Panc1 (cell line): ENCODE results near the gene TDRD7. TPM values are rescaled to one million over a fixed set of nuclear protein-coding genes. Genes with fewer than 3 reads are reported as not detected.

Experiments used
- ATAC-seq: fragments of 200-7000 bp; cut with Tn5 transposase; 2 replicates; pipeline ENCODE4 v1.9.1; 2020; ENCODE audit warnings: mild to moderate bottlenecking, moderate library complexity
- BruUV-seq: library from RNA; stranded (reverse); fragments of 400-500 nt; replicated peaks from 2 replicates; lab custom pipeline; 2021; lab: Mats Ljungman, UMichigan
- CTCF ChIA-PET: fragments of 300-600 bp; sonication (Branson Sonifier 250); formaldehyde crosslinking; loops from one replicate; lab custom pipeline; 2022; ENCODE audit warnings: antibody characterized with exemption; lab: Charles Lee
- POLR2A ChIA-PET: fragments of 300-600 bp; sonication (Branson Sonifier 250); formaldehyde crosslinking; loops from one replicate; lab custom pipeline; 2022; ENCODE audit warnings: antibody characterized with exemption; lab: Charles Lee
- DNase-seq: peaks from one replicate; pipeline ENCODE4 v3.0.0-alpha.2; 2010; ENCODE audit warnings: low read depth, low spot score
- H3K27ac ChIP-seq: 2 replicates; pipeline ENCODE4 v1.5.1; 2011; ENCODE audit warnings: mild to moderate bottlenecking, low read length, inconsistent platforms
- H3K27me3 ChIP-seq: fragments of 200-500 bp; sonication (Bioruptor generic); 2 replicates; pipeline ENCODE4 v1.6.0; 2014; ENCODE audit warnings: low read length, inconsistent platforms; ENCODE audit not compliant: control insufficient read depth, insufficient read depth
- H3K36me3 ChIP-seq: fragments of 200-500 bp; sonication (Bioruptor generic); 2 replicates; pipeline ENCODE4 v1.5.1; 2014; ENCODE audit warnings: inconsistent platforms, mild to moderate bottlenecking, low read length, moderate library complexity; ENCODE audit not compliant: control insufficient read depth, insufficient read depth
- H3K4me1 ChIP-seq: 2 replicates; pipeline ENCODE4 v1.5.1; 2011; ENCODE audit warnings: inconsistent platforms, mild to moderate bottlenecking, low read length, moderate library complexity; ENCODE audit not compliant: control insufficient read depth, insufficient read depth
- H3K4me3 ChIP-seq, 2 experiments: 2 replicates each; pipeline ENCODE4 v1.5.1; 2011 to 2012; ENCODE audit warnings: low read depth in 2 of 2, low read length in 2 of 2, mild to moderate bottlenecking in 2 of 2, inconsistent platforms in 1 of 2, moderate library complexity in 1 of 2
- H3K9me3 ChIP-seq: fragments of 200-500 bp; sonication (Bioruptor generic); 2 replicates; pipeline ENCODE4 v1.5.1; 2014; ENCODE audit warnings: low read depth, mild to moderate bottlenecking, inconsistent platforms, low read length, moderate library complexity; ENCODE audit not compliant: control insufficient read depth, insufficient read depth
- CTCF ChIP-seq: fragments of 450-650 bp; IDR thresholded peaks from 2 replicates; pipeline ENCODE4 v1.5.1; 2017; ENCODE audit warnings: mild to moderate bottlenecking
- POLR2AphosphoS5 ChIP-seq: IDR thresholded peaks from 2 replicates; pipeline ENCODE4 v1.6.1; 2012; ENCODE audit warnings: mild to moderate bottlenecking, low read depth, low read length, moderate library complexity
- REST ChIP-seq, 2 experiments: IDR thresholded peaks; 2 replicates each; pipeline ENCODE4 v1.6.1; 2011 to 2012; ENCODE audit warnings: low read depth in 2 of 2, control low read depth in 1 of 2, low read length in 1 of 2, mild to moderate bottlenecking in 1 of 2, moderate library complexity in 1 of 2; ENCODE audit not compliant: insufficient read depth in 1 of 2
- SIN3A ChIP-seq: IDR thresholded peaks from 2 replicates; pipeline ENCODE4 v1.6.1; 2012; ENCODE audit warnings: low read depth, mild to moderate bottlenecking, low read length, moderate library complexity, borderline replicate concordance; ENCODE audit not compliant: insufficient read depth
- TCF7L2 ChIP-seq: IDR thresholded peaks from 2 replicates; pipeline ENCODE4 v1.6.1; 2011; ENCODE audit warnings: mild to moderate bottlenecking, low read depth, low read length, inconsistent platforms
- in situ Hi-C: cut with HindIII; loops from 2 replicates; pipeline ENCODE4 v1.10.0; 2016; ENCODE audit warnings: low sequenced_read_pairs, low pct_unique_long_range_greater_than_20kb
- intact Hi-C: fragments of 100-400 bp; cut with micrococcal nuclease; formaldehyde crosslinking; loops from one replicate; pipeline ENCODE4 v1.10.0; 2022; ENCODE audit not compliant: unreplicated experiment
- total RNA-seq: library from RNA; stranded (reverse); gene quantifications from one replicate; pipeline ENCODE4 v1.2.1, GENCODE V29; 2021; ENCODE audit not compliant: unreplicated experiment

Gene TDRD7
- total RNA-seq, 1 experiment from 2014 or later: 10.6 TPM

GRCh38 chr9:97374811-97375210 lies 37.1 kb upstream of the TDRD7 start:
- BruUV-seq: no TSS peak
- no peak for DNase-seq
- in situ Hi-C loops: no loop called here
- intact Hi-C loops: no loop called here
- no peak overlapping the region for H3K4me3 ChIP-seq
- ATAC-seq: no peak
- no peaks in the 10 kb centered on the region for H3K9me3 ChIP-seq
- no peak overlapping the region for H3K27ac ChIP-seq
- no peaks in the 10 kb centered on the region for H3K27me3 ChIP-seq
- TF ChIP-seq POLR2AphosphoS5 (no peak), TCF7L2 (no peak), SIN3A (no peak), REST (IDR thresholded peaks at IDR 0.05; ENCODE audit: insufficient read depth in 1 of 2, low read depth in 2 of 2, low read length in 1 of 2) (no peak), CTCF (no peak)
- no peaks in the 10 kb centered on the region for H3K36me3 ChIP-seq
- CTCF ChIA-PET: no interaction called here
- POLR2A ChIA-PET: no interaction called here
- no peaks in the 10 kb centered on the region for H3K4me1 ChIP-seq

- in situ Hi-C loops: no loop called here
These were observed 35.0 kb upstream of the TDRD7 start for GRCh38 chr9:97376902-97377301.

More at GRCh38 chr9:97376902-97377301, 35.0 kb upstream of the TDRD7 start:
- ChIA-PET POLR2A (interaction anchor here (0.7 kb wide), 1 partner anchor 256 kb away, joined by 4 read pairs; no protein-coding TSS in a partner anchor), CTCF (no interaction called here)
- no peaks in the 10 kb centered on the region for H3K4me1 ChIP-seq
- TF ChIP-seq CTCF (no peak), POLR2AphosphoS5 (no peak), REST (IDR thresholded peaks at IDR 0.05; ENCODE audit: insufficient read depth in 1 of 2, low read depth in 2 of 2, low read length in 1 of 2) (no peak), SIN3A (no peak), TCF7L2 (no peak)
- H3K27me3 ChIP-seq: no peaks in the 10 kb centered on the region
- no peak for DNase-seq
- intact Hi-C loops: no loop called here
- no peak for ATAC-seq
- no peaks in the 10 kb centered on the region for H3K9me3 ChIP-seq
- BruUV-seq: no TSS peak
- H3K27ac ChIP-seq: no peak overlapping the region
- H3K4me3 ChIP-seq: no peak overlapping the region
- H3K36me3 ChIP-seq: no peaks in the 10 kb centered on the region
